Peyer's patch (tissue), 4 donors: ENCODE measurements around the gene PXDN.

ENCODE experiments used
- POLR2A ChIP-seq, 2 donors: fragments of 450-650 bp; IDR thresholded peaks; one replicate each; pipeline ENCODE4 v1.5.1; 2017; ENCODE audit warnings: antibody characterized with exemption in 2 of 2, mild to moderate bottlenecking in 2 of 2, moderate library complexity in 2 of 2
- TF ChIP-seq, protein P1 (sequence below), 6 experiments: fragments of 450-650 bp in 4 of 6; fragments of 200-600 bp in 2 of 6; sonication (generic) in 1 of 6; IDR thresholded peaks; one replicate each; pipeline ENCODE4 v1.5.1; 2017 to 2019; ENCODE audit warnings: antibody characterized with exemption in 6 of 6, mild to moderate bottlenecking in 3 of 6, moderate library complexity in 1 of 6

DNA sequence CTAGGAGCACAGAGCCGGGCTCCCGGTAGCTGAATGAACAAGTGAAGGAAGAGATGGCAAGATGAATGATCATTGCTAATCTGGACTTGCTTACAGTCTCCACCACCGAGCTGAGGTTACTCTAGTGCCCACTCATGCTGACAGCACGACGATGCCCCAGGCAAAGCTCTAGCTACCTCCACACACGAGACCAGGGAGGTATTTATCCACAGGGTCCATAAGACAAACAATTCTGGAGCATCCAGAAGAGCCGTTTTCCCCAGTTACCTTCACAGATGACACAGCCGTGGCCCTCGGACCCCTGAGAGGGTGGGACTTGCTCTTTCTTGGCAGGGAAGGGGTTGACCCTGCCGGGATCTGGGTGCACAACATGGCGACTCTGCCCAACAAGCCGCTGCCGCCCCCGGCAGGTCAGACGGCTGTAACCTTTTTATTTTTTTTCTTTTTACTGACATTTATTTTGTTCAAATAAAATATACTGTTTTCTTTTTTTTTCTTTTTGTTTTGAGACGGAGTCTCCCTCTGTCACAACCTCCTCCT lies 120.3 kb downstream of the PXDN start:
- TF ChIP-seq, protein P1, sequence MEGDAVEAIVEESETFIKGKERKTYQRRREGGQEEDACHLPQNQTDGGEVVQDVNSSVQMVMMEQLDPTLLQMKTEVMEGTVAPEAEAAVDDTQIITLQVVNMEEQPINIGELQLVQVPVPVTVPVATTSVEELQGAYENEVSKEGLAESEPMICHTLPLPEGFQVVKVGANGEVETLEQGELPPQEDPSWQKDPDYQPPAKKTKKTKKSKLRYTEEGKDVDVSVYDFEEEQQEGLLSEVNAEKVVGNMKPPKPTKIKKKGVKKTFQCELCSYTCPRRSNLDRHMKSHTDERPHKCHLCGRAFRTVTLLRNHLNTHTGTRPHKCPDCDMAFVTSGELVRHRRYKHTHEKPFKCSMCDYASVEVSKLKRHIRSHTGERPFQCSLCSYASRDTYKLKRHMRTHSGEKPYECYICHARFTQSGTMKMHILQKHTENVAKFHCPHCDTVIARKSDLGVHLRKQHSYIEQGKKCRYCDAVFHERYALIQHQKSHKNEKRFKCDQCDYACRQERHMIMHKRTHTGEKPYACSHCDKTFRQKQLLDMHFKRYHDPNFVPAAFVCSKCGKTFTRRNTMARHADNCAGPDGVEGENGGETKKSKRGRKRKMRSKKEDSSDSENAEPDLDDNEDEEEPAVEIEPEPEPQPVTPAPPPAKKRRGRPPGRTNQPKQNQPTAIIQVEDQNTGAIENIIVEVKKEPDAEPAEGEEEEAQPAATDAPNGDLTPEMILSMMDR (IDR thresholded peaks at IDR 0.05), result no peak
- no peak for TF ChIP-seq POLR2A (IDR thresholded peaks at IDR 0.05)
